ENCODE results near the gene ZNF816. TPM values are rescaled to one million over a fixed set of nuclear protein-coding genes. Genes with fewer than 3 reads are reported as not detected.

The ZNF816 gene
- total RNA-seq, 4 donors from 2014 or later, result 6.8 to 14.5 (median 9.2) TPM

- Histone ChIP-seq H3K27ac (peak overlapping the region; percentile 12), H3K36me3 (no peaks in the 10 kb centered on the region), H3K4me3 (peak overlapping the region; percentile 49), H3K27me3 (no peaks in the 10 kb centered on the region), H3K9me3 (no peaks in the 10 kb centered on the region), H3K4me1 (peaks cover 25% of the 10 kb centered on the region)
- 1% methylated on average over 27 of the region's 50 CpGs for WGBS
- TF ChIP-seq POLR2A (IDR thresholded peaks at IDR 0.05), result no peak
- TF ChIP-seq CTCF (IDR thresholded peaks at IDR 0.05), result peak in 1 of 2 donors; percentile 78
- peak; percentile 86 to 91 for DNase-seq (ENCODE audit: low spot score in 2 of 2)
These were observed 30.9 kb upstream of the ZNF816 start for GRCh38 chr19:52993342-52994178.

DNA sequence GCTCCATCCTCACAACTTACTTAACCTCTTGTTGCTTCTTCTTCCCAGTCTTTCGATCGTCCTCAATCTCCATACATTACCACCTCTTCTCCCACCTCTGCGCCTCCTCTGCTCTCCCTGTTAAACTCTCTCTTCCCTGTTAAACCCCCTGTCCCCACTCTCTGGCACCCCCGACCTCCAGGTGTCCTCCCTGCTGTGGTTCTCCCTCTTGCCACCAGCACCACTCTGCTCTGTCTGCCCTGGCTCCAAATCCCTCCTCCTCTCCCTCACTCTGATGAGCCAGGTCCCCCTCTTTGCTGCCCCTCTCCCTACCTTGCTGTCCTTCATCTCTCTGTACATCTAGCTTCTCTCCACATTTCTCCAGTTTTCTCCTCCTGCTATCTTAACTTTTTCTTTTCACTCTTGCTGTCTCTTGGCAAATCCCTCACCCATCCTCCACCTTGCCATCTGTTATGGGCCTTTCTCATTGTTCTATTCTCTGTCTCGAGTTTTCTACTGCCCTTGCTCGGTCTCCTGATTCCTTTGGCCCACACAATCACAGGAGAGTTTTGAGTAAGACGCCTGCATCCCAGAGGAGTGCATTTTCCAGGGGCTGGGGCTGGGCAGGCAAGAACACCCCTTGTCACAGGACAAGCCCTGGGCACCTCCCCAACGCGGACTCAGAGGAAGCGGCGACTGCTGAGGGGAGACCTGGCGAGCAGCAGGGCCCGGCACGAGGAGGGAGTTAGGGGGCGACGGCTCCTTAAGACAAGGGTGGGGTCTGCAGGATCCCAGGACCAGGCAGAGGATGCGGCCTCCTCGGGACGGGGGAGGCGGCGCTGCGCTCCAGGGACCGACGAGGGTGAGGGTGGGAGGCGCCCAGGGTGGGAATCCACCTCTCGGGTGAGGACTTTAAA is 29.7 kb upstream of the ZNF816 start:
- WGBS, result 21% methylated on average over 26 of the region's 26 CpGs
- DNase-seq (ENCODE audit: low spot score in 2 of 2), result peak in 1 of 2 donors; percentile 68
- Histone ChIP-seq H3K4me1 (peaks cover 25% of the 10 kb centered on the region), H3K36me3 (peaks cover 7% of the 10 kb centered on the region), H3K4me3 (peak overlapping the region; percentile 49), H3K27ac (no peak overlapping the region), H3K9me3 (no peaks in the 10 kb centered on the region), H3K27me3 (no peaks in the 10 kb centered on the region)
- TF ChIP-seq CTCF (IDR thresholded peaks at IDR 0.05), result no peak
- no peak for TF ChIP-seq POLR2A (IDR thresholded peaks at IDR 0.05)
- no peak for TF ChIP-seq EP300 (IDR thresholded peaks at IDR 0.05)
- TF ChIP-seq POLR2AphosphoS5 (IDR thresholded peaks at IDR 0.05), result no peak

- H3K27ac ChIP-seq, result no peak overlapping the region
- H3K36me3 ChIP-seq, result peaks cover 11% of the 10 kb centered on the region
- no peak for DNase-seq (ENCODE audit: low spot score in 2 of 2)
- WGBS, result 62% methylated on average over 2 of the region's 2 CpGs
- H3K9me3 ChIP-seq, result no peaks in the 10 kb centered on the region
- H3K4me3 ChIP-seq, result no peak overlapping the region
- H3K4me1 ChIP-seq, result peaks cover 25% of the 10 kb centered on the region
- H3K27me3 ChIP-seq, result no peaks in the 10 kb centered on the region
- no peak for TF ChIP-seq POLR2A (IDR thresholded peaks at IDR 0.05)
- no peak for TF ChIP-seq POLR2AphosphoS5 (IDR thresholded peaks at IDR 0.05)
- no peak for TF ChIP-seq EP300 (IDR thresholded peaks at IDR 0.05)
- TF ChIP-seq CTCF (IDR thresholded peaks at IDR 0.05), result no peak
These were observed 28.8 kb upstream of the ZNF816 start for GRCh38 chr19:52991484-52991883.

GRCh38 chr19:52990759-52991418 is 28.2 kb upstream of the ZNF816 start:
- H3K27me3 ChIP-seq, result no peaks in the 10 kb centered on the region
- TF ChIP-seq EP300 (IDR thresholded peaks at IDR 0.05) (no peak), CTCF (IDR thresholded peaks at IDR 0.05) (no peak), POLR2A (IDR thresholded peaks at IDR 0.05) (no peak), POLR2AphosphoS5 (IDR thresholded peaks at IDR 0.05) (no peak)
- DNase-seq (ENCODE audit: low spot score in 2 of 2), result no peak
- no peaks in the 10 kb centered on the region for H3K9me3 ChIP-seq
- WGBS, result 86% methylated on average over 16 of the region's 16 CpGs
- peaks cover 11% of the 10 kb centered on the region for H3K36me3 ChIP-seq
- no peak overlapping the region for H3K27ac ChIP-seq
- H3K4me1 ChIP-seq, result peaks cover 25% of the 10 kb centered on the region
- no peak overlapping the region for H3K4me3 ChIP-seq

All from suprapubic skin (tissue), 4 donors.